NCI-H460 (cell line): ENCODE data around the gene EPC1. TPM values are rescaled to one million over a fixed set of nuclear protein-coding genes. Genes with fewer than 3 reads are reported as not detected.
A peak's percentile ranks its signal among the peaks of the same experiment; 100 is the strongest.
"Not testable (repeated sequence)": the region's sequence is repeated elsewhere in the genome, so short reads cannot be mapped to it uniquely, and the experiment has no call there.

ENCODE experiments used
- DNase-seq: peaks from one replicate; pipeline ENCODE4 v3.0.0-alpha.2; 2016; ENCODE audit warnings: low read depth; ENCODE audit errors: extremely low read depth
- total RNA-seq: library from RNA; depleted of rRNA; stranded (reverse); fragments of >200 nt; shearing (Covaris generic); gene quantifications from 2 replicates; pipeline ENCODE4 v1.2.3, GENCODE V29; 2014

Gene EPC1
- total RNA-seq, 1 experiment from 2014 or later = 14.4 TPM

DNA sequence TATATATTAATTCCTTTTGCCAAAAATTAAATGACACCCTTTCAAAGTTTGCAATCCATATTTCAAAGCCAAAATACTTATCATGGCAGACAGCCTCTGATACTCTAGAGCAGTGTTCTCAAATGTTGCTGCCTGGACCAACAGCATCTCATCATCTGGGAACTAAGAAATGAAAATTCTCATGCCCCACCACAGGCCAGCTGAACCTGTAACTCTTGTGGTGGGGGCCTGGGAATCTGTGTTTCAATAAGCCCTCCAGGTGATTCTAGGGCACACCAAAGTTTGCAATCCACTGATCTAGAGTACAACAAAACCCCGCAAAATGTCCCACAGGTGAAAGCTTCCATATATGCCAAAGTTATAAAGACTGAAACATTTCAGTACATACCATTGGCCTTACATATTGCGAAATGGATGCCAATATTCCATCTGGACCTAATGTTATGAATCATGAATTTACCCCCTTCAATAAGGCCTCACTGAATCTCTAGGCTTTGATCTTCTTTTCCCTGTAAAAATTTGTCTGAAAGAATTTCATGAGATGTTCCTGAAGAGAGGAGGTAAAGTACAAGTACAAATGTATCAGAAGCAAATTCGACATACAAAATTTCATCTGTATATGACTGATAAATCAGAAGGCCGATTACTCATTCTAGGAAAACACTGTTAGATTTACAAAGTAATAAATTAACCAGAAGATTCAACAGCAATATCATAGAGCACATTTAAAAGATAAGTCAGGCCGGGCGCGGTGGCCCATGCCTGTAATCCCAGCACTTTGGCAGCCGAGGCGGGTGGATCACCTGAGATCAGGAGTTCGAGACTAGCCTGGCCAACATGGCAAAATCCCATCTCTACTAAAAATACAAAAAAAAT is 25.3 kb upstream of the EPC1 start:
- DNase-seq = no peak

- DNase-seq = no peak
Measured at GRCh38 chr10:32371101-32371500, 24.1 kb upstream of the EPC1 start.

GRCh38 chr10:32367793-32368453 is 21.0 kb upstream of the EPC1 start:
- DNase-seq = no peak

DNA sequence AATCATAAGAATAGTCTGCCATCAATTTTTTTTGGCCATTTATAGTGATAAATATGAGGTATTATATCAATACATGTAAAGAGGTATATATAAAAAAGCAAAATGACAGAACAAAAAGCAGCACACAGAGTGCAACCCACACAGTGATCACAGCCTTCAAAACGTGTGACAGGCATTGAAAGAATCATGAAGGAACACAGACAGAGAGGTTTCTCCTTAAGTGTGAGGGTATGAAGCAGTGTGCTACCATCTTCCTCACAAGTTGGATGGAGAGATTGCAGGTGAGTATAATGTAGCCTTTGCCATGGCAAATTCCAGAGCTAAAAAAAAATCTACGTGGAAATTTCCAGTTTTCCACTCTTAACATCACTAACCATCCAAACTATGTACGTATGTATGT is 19.6 kb upstream of the EPC1 start:
- DNase-seq = no peak

- DNase-seq = no peak
Measured at GRCh38 chr10:32366111-32366510, 19.2 kb upstream of the EPC1 start.

- DNase-seq = not testable (repeated sequence)
Measured at GRCh38 chr10:32365404-32365803, 18.4 kb upstream of the EPC1 start.

- DNase-seq = no peak
Measured at GRCh38 chr10:32362571-32362970, 15.6 kb upstream of the EPC1 start.

GRCh38 chr10:32360884-32361283 is 13.9 kb upstream of the EPC1 start:
- DNase-seq = no peak

- no peak for DNase-seq
Measured at GRCh38 chr10:32360241-32360640, 13.3 kb upstream of the EPC1 start.

DNA sequence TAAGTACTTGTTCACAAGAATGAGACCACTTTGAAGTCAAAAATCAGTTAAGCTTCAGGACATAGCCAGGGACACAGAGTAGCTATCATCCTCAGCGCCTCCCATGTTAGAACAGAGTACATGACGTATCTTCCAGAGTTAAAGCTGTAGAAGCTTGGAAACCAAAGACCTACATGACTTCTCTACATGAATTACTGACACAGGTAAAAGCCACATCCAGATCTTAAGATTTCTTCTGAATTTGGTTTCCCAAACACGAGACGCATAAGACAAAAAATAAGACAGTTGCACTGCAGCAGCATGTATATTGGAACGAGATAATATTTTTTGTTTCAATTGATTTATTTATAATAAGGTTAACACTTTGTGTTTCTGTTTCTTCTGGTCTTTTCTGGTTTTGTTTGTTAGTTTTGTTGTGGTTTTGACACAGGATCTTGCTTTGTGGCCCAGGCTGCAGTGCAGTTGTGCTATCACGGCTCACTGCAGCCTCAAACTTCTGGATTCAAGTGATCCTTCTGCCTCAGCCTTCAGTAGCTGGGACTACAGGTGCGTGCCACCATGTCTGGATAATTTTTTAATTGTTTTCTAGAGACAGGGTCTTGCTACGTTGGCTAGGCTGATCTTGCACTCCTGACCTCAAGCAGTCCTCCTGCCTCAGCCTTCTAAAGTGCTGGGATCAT is 10.2 kb upstream of the EPC1 start:
- DNase-seq = no peak

GRCh38 chr10:32354690-32355089 is 7.7 kb upstream of the EPC1 start:
- not testable (repeated sequence) for DNase-seq

GRCh38 chr10:32350811-32351350 is 3.9 kb upstream of the EPC1 start:
- no peak for DNase-seq

DNA sequence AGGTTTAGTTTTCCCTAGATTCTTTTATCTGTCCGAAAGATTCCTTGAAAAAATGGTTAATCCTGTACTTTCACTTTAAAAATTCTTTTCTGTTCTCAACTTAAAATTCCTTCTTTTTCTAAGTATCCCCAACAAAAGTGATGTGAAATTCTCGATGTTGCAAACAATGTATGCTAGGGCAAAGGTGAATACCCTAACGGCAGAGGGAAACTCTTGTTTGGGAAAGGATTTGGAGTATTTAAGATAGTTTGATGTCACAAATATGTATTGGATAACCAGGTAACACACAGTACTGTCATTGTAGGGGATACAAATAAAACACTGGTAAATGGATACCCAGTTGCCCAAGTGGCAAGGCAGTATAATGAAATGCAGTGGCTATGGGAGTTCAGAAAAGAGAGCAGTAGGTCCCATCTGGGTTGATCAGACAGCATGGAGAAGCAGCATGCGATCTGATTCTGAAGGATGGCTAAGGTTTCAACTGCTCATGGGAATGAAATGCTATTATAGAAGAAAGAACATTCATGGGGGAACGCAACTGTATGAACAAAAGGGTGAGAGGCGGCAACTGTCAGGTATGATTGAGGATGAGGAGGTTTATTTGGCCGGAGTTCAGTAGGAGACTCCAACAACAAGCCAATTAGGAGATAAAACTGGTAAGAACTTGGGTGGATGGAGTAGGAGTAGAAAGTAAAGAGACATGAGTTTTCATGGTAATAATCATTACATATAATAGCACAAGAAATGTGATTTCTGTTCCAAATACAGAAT is 3.2 kb upstream of the EPC1 start:
- DNase-seq = no peak

GRCh38 chr10:32349199-32349585 is 2.2 kb upstream of the EPC1 start:
- no peak for DNase-seq

GRCh38 chr10:32348297-32349198 is 1.6 kb upstream of the EPC1 start:
- DNase-seq = no peak

DNA sequence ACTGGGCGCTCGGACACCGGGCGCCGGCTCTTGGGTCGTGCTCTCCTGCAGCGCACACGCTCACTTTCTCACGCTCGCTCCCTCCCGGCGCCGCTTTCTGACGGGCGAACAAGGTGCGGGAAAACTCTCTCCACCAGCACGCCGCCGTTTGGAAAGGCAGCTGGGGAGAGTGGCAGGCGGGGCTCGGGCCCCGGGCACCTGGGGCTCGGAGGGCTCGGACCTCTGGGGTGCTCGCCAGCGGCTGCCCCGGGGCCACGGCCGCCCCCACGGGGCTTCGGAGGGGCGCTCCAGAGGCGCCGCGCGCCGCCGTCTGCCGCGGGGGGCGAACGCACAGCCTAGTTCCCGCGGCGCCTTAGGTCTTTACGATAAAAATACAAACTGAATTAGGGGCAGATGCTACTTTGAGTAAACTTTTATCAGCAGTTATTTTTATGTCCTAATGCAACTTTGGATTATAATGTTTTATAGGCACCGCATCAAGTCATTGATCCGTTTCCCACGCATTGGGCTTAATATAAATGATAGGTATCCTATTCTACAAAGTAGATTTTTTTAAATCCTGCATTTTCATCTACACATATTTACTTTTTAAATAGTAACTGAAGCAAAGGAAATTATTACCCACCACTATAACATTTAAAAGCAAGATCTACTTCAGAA is 535 bp upstream of the EPC1 start:
- DNase-seq = no peak

GRCh38 chr10:32346134-32346550 is 816 bp downstream of the EPC1 start:
- peak; percentile 91 for DNase-seq

DNA sequence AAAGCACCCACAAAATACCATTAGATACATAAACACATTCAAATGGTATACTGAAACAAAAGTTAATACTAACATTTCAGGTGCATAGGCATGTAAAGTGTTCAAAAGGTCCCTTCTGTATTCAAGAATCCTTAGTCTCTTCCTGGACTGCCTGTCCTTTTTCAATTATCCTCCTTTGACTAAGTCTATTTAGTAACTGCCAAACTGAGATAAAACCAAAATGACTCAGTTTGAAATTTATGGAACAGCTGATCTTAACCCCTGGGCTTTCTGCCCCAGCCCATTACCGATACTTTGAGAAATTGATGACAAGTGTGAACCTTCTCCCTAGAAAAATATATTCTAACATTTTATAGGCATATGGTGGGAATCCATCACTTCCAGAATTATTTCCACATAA is 5.4 kb downstream of the EPC1 start:
- DNase-seq = no peak

- DNase-seq = no peak
Measured at GRCh38 chr10:32340596-32341180, 6.3 kb downstream of the EPC1 start.
